NB4 (cell line): ENCODE measurements around the gene PMEPA1.

Experiments used
- CTCF ChIP-seq: IDR thresholded peaks from one replicate; pipeline ENCODE4 v1.5.1; 2012; ENCODE audit warnings: low read depth, low read length
- MYC ChIP-seq: IDR thresholded peaks from 2 replicates; pipeline ENCODE4 v1.6.1; 2011; ENCODE audit warnings: low read depth, low read length
- POLR2A ChIP-seq: IDR thresholded peaks from 2 replicates; pipeline ENCODE4 v1.6.1; 2011; ENCODE audit warnings: mild to moderate bottlenecking; ENCODE audit not compliant: insufficient read length; ENCODE audit errors: extremely low read depth

GRCh38 chr20:57701090-57701489 lies 8.7 kb downstream of the PMEPA1 start:
- TF ChIP-seq CTCF = no peak
- TF ChIP-seq POLR2A = no peak
- TF ChIP-seq MYC = no peak
